Endothelial cell of umbilical vein (primary cell): ENCODE results near the gene CLEC7A. TPM values are rescaled to one million over a fixed set of nuclear protein-coding genes. Genes with fewer than 3 reads are reported as not detected.

ENCODE experiments used
- BruUV-seq: library from RNA; stranded (reverse); fragments of 400-500 nt; replicated peaks from 2 replicates; lab custom pipeline; 2021; lab: Mats Ljungman, UMichigan
- CTCF ChIA-PET: fragments of 300-600, 350-600 bp; sonication (Branson Sonifier 250); formaldehyde crosslinking; loops from one replicate; lab custom pipeline; 2021; ENCODE audit warnings: antibody characterized with exemption, inconsistent platforms; lab: Charles Lee
- POLR2A ChIA-PET: fragments of 300-600, 350-600 bp; sonication (Branson Sonifier 250); formaldehyde crosslinking; loops from one replicate; lab custom pipeline; 2021; ENCODE audit warnings: antibody characterized with exemption, inconsistent platforms; lab: Charles Lee
- DNase-seq: peaks from one replicate; pipeline ENCODE4 v3.0.0-alpha.2; 2011; ENCODE audit warnings: low read depth, low spot score
- FAIRE-seq: peaks from 2 replicates; lab custom pipeline; 2011; peaks lifted over from hg19 to GRCh38; lab: Jason Lieb, UNC
- H2AFZ ChIP-seq: 2 replicates; pipeline ENCODE4 v1.6.0; 2012; ENCODE audit warnings: low read depth, low read length, control low read depth, inconsistent platforms
- H3K27ac ChIP-seq: 2 replicates; pipeline ENCODE4 v1.5.1; 2011; ENCODE audit warnings: low read depth, mild to moderate bottlenecking, control low read depth, low read length, moderate library complexity; ENCODE audit not compliant: insufficient read depth
- H3K27me3 ChIP-seq, 2 experiments: 2 replicates each; pipeline versions ENCODE4 v1.6.0 to v1.6.1; 2011; ENCODE audit warnings: low read length in 2 of 2, mixed read lengths in 1 of 2; ENCODE audit not compliant: control insufficient read depth in 2 of 2, insufficient read depth in 2 of 2
- H3K36me3 ChIP-seq, 2 experiments: 2 replicates in 1 of 2; 3 replicates in 1 of 2; pipeline ENCODE4 v1.5.1; 2011; ENCODE audit warnings: low read length in 2 of 2, mild to moderate bottlenecking in 1 of 2, moderate library complexity in 1 of 2; ENCODE audit not compliant: control insufficient read depth in 2 of 2, insufficient read depth in 2 of 2; ENCODE audit errors: extremely low read depth in 1 of 2
- H3K4me1 ChIP-seq: 3 replicates; pipeline ENCODE4 v1.5.1; 2011; ENCODE audit warnings: mild to moderate bottlenecking, low read length; ENCODE audit not compliant: control insufficient read depth, insufficient read depth; ENCODE audit errors: extremely low read depth
- H3K4me2 ChIP-seq: 2 replicates; pipeline ENCODE4 v1.6.1; 2011; ENCODE audit warnings: low read length, control low read depth, mixed read lengths; ENCODE audit not compliant: insufficient read depth
- H3K4me3 ChIP-seq, 3 experiments: fragments of 200-600 bp in 1 of 3; sonication (generic), shearing (Covaris generic) in 1 of 3; replicated peaks in 1 of 3; 2 replicates each; pipeline ENCODE4 v1.5.1; 2011 to 2016; ENCODE audit warnings: control low read depth in 3 of 3, low read length in 3 of 3, mild to moderate bottlenecking in 2 of 3, inconsistent platforms in 1 of 3, low read depth in 1 of 3, moderate library complexity in 1 of 3; ENCODE audit not compliant: insufficient read depth in 1 of 3
- H3K79me2 ChIP-seq: 2 replicates; pipeline ENCODE4 v1.6.0; 2012; ENCODE audit warnings: low read length, inconsistent platforms; ENCODE audit not compliant: control insufficient read depth, insufficient read depth
- H3K9ac ChIP-seq: replicated peaks from 2 replicates; pipeline ENCODE3; 2011; ENCODE audit warnings: low read length, control low read depth; ENCODE audit not compliant: insufficient read depth; ENCODE audit errors: extremely low read depth
- H3K9me1 ChIP-seq: replicated peaks from 3 replicates; pipeline ENCODE4 v1.6.0; 2011; ENCODE audit warnings: mild to moderate bottlenecking, low read length; ENCODE audit not compliant: control insufficient read depth, insufficient read depth; ENCODE audit errors: extremely low read depth
- H3K9me3 ChIP-seq: replicated peaks from 2 replicates; pipeline ENCODE4 v1.5.1; 2012; ENCODE audit warnings: low read length, inconsistent platforms; ENCODE audit not compliant: control insufficient read depth, insufficient read depth
- H4K20me1 ChIP-seq: replicated peaks from 2 replicates; pipeline ENCODE3; 2011; ENCODE audit warnings: mild to moderate bottlenecking, low read length; ENCODE audit not compliant: control insufficient read depth, insufficient read depth; ENCODE audit errors: extremely low read depth
- EZH2 ChIP-seq: IDR thresholded peaks from 2 replicates; pipeline ENCODE4 v1.6.1; 2012; ENCODE audit warnings: borderline replicate concordance, low read depth, mild to moderate bottlenecking, moderate library complexity, low read length, inconsistent platforms; ENCODE audit not compliant: severe bottlenecking
- FOS ChIP-seq: IDR thresholded peaks from 2 replicates; pipeline ENCODE4 v1.6.1; 2011; ENCODE audit warnings: mild to moderate bottlenecking, low read length, moderate library complexity, borderline replicate concordance; ENCODE audit not compliant: insufficient read depth
- GATA2 ChIP-seq: IDR thresholded peaks from 2 replicates; pipeline ENCODE4 v1.7.0; 2011; ENCODE audit warnings: low read depth, mild to moderate bottlenecking, moderate library complexity, mixed read lengths, low read length; ENCODE audit not compliant: insufficient read length, insufficient read depth
- JUN ChIP-seq: IDR thresholded peaks from 2 replicates; pipeline ENCODE4 v1.6.1; 2011; ENCODE audit warnings: borderline replicate concordance, low read depth; ENCODE audit not compliant: insufficient read length, insufficient read depth
- MAX ChIP-seq: IDR thresholded peaks from 2 replicates; pipeline ENCODE4 v1.6.1; 2011; ENCODE audit not compliant: insufficient read depth, insufficient read length
- MYC ChIP-seq: IDR thresholded peaks from one replicate; pipeline ENCODE4 v1.6.1; 2011; ENCODE audit warnings: mild to moderate bottlenecking, low read depth, low read length
- POLR2A ChIP-seq: IDR thresholded peaks from 2 replicates; pipeline ENCODE4 v1.6.1; 2012; ENCODE audit warnings: low read depth, mild to moderate bottlenecking, control low read depth, low read length
- POLR2AphosphoS5 ChIP-seq: IDR thresholded peaks from 2 replicates; pipeline ENCODE4 v1.6.1; 2012; ENCODE audit warnings: low read depth, mild to moderate bottlenecking, control low read depth, low read length, moderate library complexity; ENCODE audit not compliant: insufficient read depth
- dilution Hi-C: fragments of 300-500 bp; cut with MboI; formaldehyde crosslinking; loops from one replicate; pipeline ENCODE4 v1.15.0; 2019; ENCODE audit warnings: low sequenced_read_pairs; ENCODE audit not compliant: extremely low pct_ligation_motif_present
- intact Hi-C: fragments of 100-400 bp; cut with micrococcal nuclease; formaldehyde crosslinking; loops from one replicate; pipeline ENCODE4 v1.10.0; 2022
- polyA plus RNA-seq, 4 experiments: library from polyadenylated mRNA; depleted of rRNA in 3 of 4; stranded (reverse) in 3 of 4; unstranded in 1 of 4; fragments of >200 nt; gene quantifications; 2 replicates each; pipeline versions ENCODE4 v1.2.1 to v1.2.3, GENCODE V29; 2011 to 2012; ENCODE audit warnings: missing spikeins in 1 of 4
- total RNA-seq: library from RNA; stranded (reverse); gene quantifications from 2 replicates; pipeline ENCODE4 v1.2.3, GENCODE V29; 2021
- TF ChIP-seq, protein P1 (sequence below), 2 donors: IDR thresholded peaks; 1 replicate in 1 of 2; 2 replicates in 1 of 2; pipeline ENCODE4 v1.5.1; 2011; ENCODE audit warnings: low read length in 2 of 2, mild to moderate bottlenecking in 2 of 2, moderate library complexity in 2 of 2, control low read depth in 1 of 2, inconsistent platforms in 1 of 2, low read depth in 1 of 2; ENCODE audit not compliant: insufficient read depth in 1 of 2; ENCODE audit errors: extremely low read depth in 1 of 2

Gene CLEC7A
- total and polyA plus RNA-seq, 2 donors (not counting 3 experiments of a cell fraction or from before 2014, with no cell fraction given) = not detected

DNA sequence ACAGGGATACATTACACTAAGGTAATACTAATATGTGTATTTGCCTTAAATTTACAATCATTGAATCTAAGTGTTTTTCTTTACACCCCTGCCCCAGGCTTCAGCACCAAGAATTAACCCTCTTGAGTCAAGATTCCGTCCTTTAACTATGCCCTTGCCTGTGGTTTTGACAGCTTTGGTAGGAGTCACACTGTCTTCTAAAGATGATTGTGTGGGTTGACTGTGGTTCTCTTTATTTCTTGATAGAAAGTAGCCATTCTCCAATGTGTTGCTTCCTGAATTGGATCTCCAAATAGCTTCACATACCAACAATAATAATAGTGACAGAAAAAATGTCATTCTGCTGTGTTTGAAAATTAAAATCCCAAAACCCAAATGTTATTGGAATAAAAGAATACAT lies 3.6 kb downstream of the CLEC7A start:
- H2AFZ ChIP-seq = no peak overlapping the region
- H3K79me2 ChIP-seq = no peaks in the 10 kb centered on the region
- H3K4me2 ChIP-seq = no peak overlapping the region
- FAIRE-seq (no peak), DNase-seq (no peak)
- no peaks in the 10 kb centered on the region for H3K36me3 ChIP-seq
- H3K9ac ChIP-seq = no peak overlapping the region
- no peak overlapping the region for H3K27ac ChIP-seq
- no peaks in the 10 kb centered on the region for H3K4me1 ChIP-seq
- ChIA-PET CTCF (interaction anchor here (1.2 to 2.2 kb wide), 4 partner anchors 11 to 376 kb away, joined by 3 to 4 read pairs (median 3); no protein-coding TSS in a partner anchor), POLR2A (no interaction called here)
- no peak overlapping the region for H3K4me3 ChIP-seq
- no peaks in the 10 kb centered on the region for H3K9me3 ChIP-seq
- H4K20me1 ChIP-seq = no peaks in the 10 kb centered on the region
- BruUV-seq = no TSS peak
- H3K27me3 ChIP-seq = no peaks in the 10 kb centered on the region
- intact Hi-C loops (no loop called here), dilution Hi-C loops (no loop called here)
- no peaks in the 10 kb centered on the region for H3K9me1 ChIP-seq
- TF ChIP-seq MAX = no peak
- TF ChIP-seq POLR2AphosphoS5 = no peak
- no peak for TF ChIP-seq JUN
- no peak for TF ChIP-seq GATA2
- TF ChIP-seq, protein P1, sequence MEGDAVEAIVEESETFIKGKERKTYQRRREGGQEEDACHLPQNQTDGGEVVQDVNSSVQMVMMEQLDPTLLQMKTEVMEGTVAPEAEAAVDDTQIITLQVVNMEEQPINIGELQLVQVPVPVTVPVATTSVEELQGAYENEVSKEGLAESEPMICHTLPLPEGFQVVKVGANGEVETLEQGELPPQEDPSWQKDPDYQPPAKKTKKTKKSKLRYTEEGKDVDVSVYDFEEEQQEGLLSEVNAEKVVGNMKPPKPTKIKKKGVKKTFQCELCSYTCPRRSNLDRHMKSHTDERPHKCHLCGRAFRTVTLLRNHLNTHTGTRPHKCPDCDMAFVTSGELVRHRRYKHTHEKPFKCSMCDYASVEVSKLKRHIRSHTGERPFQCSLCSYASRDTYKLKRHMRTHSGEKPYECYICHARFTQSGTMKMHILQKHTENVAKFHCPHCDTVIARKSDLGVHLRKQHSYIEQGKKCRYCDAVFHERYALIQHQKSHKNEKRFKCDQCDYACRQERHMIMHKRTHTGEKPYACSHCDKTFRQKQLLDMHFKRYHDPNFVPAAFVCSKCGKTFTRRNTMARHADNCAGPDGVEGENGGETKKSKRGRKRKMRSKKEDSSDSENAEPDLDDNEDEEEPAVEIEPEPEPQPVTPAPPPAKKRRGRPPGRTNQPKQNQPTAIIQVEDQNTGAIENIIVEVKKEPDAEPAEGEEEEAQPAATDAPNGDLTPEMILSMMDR (IDR thresholded peaks at IDR 0.05; ENCODE audit: extremely low read depth in 1 of 2, insufficient read depth in 1 of 2, low read depth in 1 of 2, low read length in 2 of 2) = no peak
- no peak for TF ChIP-seq EZH2
- TF ChIP-seq POLR2A = no peak
- TF ChIP-seq MYC = no peak
- TF ChIP-seq FOS = no peak
